ENCODE data around the gene TRPV5. TPM values are rescaled to one million over a fixed set of nuclear protein-coding genes. Genes with fewer than 3 reads are reported as not detected.

TRPV5 gene
- total and polyA plus RNA-seq, 2 experiments from 2014 or later, result not detected

- no peaks in the 10 kb centered on the region for H3K9me2 ChIP-seq (replicated peaks; ENCODE audit: insufficient read depth)
- no peak for DNase-seq (ENCODE audit: low spot score)
- no peak overlapping the region for H3K4me2 ChIP-seq
Measured at GRCh38 chr7:142943706-142944268, 10.2 kb upstream of the TRPV5 start.

GRCh38 chr7:142942746-142943145 lies 9.2 kb upstream of the TRPV5 start:
- H2AFZ ChIP-seq, result no peak overlapping the region
- no peak for DNase-seq (ENCODE audit: low spot score)
- no peaks in the 10 kb centered on the region for H4K20me1 ChIP-seq (ENCODE audit: insufficient read depth, poor library complexity, severe bottlenecking)
- no peak for TF ChIP-seq EZH2phosphoT487 (IDR thresholded peaks at IDR 0.05; ENCODE audit: low read depth, severe bottlenecking, unreplicated experiment)
- no peak for TF ChIP-seq CTCF (IDR thresholded peaks at IDR 0.05; ENCODE audit: poor library complexity)
- no peak for TF ChIP-seq EZH2 (IDR thresholded peaks at IDR 0.05; ENCODE audit: borderline replicate concordance)
- no peaks in the 10 kb centered on the region for H3K79me2 ChIP-seq
- no peaks in the 10 kb centered on the region for H3K36me3 ChIP-seq (replicated peaks; ENCODE audit: insufficient read depth, low read depth)
- no peak overlapping the region for H3K27ac ChIP-seq
- no peak overlapping the region for H3K4me3 ChIP-seq
- H3K4me2 ChIP-seq, result no peak overlapping the region
- H3K9me3 ChIP-seq (ENCODE audit: low read depth), result no peaks in the 10 kb centered on the region
- H3K9me2 ChIP-seq (replicated peaks; ENCODE audit: insufficient read depth), result no peaks in the 10 kb centered on the region
- WGBS (ENCODE audit: low lambda C conversion rate, missing lambda C conversion rate), result 92% methylated on average over 6 of the region's 6 CpGs
- H3K4me1 ChIP-seq (ENCODE audit: insufficient read depth), result no peaks in the 10 kb centered on the region
- no peaks in the 10 kb centered on the region for H3K27me3 ChIP-seq

More at GRCh38 chr7:142943706-142944268, 10.2 kb upstream of the TRPV5 start:
- Histone ChIP-seq H3K36me3 (replicated peaks; ENCODE audit: insufficient read depth, low read depth) (no peaks in the 10 kb centered on the region), H3K9me3 (ENCODE audit: low read depth) (no peaks in the 10 kb centered on the region), H2AFZ (no peak overlapping the region), H3K4me3 (no peak overlapping the region), H3K27ac (no peak overlapping the region), H4K20me1 (ENCODE audit: insufficient read depth, poor library complexity, severe bottlenecking) (no peaks in the 10 kb centered on the region), H3K79me2 (no peaks in the 10 kb centered on the region), H3K27me3 (no peaks in the 10 kb centered on the region), H3K4me1 (ENCODE audit: insufficient read depth) (no peaks in the 10 kb centered on the region)
- no peak for TF ChIP-seq EZH2phosphoT487 (IDR thresholded peaks at IDR 0.05; ENCODE audit: low read depth, severe bottlenecking, unreplicated experiment)
- no peak for TF ChIP-seq CTCF (IDR thresholded peaks at IDR 0.05; ENCODE audit: poor library complexity)
- no peak for TF ChIP-seq EZH2 (IDR thresholded peaks at IDR 0.05; ENCODE audit: borderline replicate concordance)
- WGBS (ENCODE audit: low lambda C conversion rate, missing lambda C conversion rate), result 93% methylated on average over 7 of the region's 7 CpGs

- Histone ChIP-seq H3K4me1 (ENCODE audit: insufficient read depth) (no peaks in the 10 kb centered on the region), H3K9me2 (replicated peaks; ENCODE audit: insufficient read depth) (no peaks in the 10 kb centered on the region), H3K79me2 (no peaks in the 10 kb centered on the region), H4K20me1 (ENCODE audit: insufficient read depth, poor library complexity, severe bottlenecking) (no peaks in the 10 kb centered on the region), H3K27me3 (no peaks in the 10 kb centered on the region), H3K4me3 (no peak overlapping the region), H3K9me3 (ENCODE audit: low read depth) (no peaks in the 10 kb centered on the region), H3K27ac (no peak overlapping the region), H3K4me2 (no peak overlapping the region), H2AFZ (no peak overlapping the region), H3K36me3 (replicated peaks; ENCODE audit: insufficient read depth, low read depth) (no peaks in the 10 kb centered on the region)
- no peak for DNase-seq (ENCODE audit: low spot score)
- 94% methylated on average over 6 of the region's 7 CpGs for WGBS (ENCODE audit: low lambda C conversion rate, missing lambda C conversion rate)
- TF ChIP-seq EZH2phosphoT487 (IDR thresholded peaks at IDR 0.05; ENCODE audit: low read depth, severe bottlenecking, unreplicated experiment), result no peak
- no peak for TF ChIP-seq CTCF (IDR thresholded peaks at IDR 0.05; ENCODE audit: poor library complexity)
- TF ChIP-seq EZH2 (IDR thresholded peaks at IDR 0.05; ENCODE audit: borderline replicate concordance), result no peak
Measured at GRCh38 chr7:142941541-142941940, 8.0 kb upstream of the TRPV5 start.

All from hepatocyte (in vitro differentiated cells).